HG03039 (cell line): ENCODE results near the gene CACNA2D3.

Experiments used
- ATAC-seq: cut with Tn5 transposase; IDR thresholded peaks from one replicate; pipeline ENCODE4 v1.9.1; 2021; ENCODE audit warnings: mild to moderate bottlenecking, moderate library complexity; ENCODE audit not compliant: unreplicated experiment

Gene CACNA2D3

GRCh38 chr3:54889731-54890130, 767.4 kb downstream of the CACNA2D3 start:
- no peak for ATAC-seq

GRCh38 chr3:54891540-54891897, 769.2 kb downstream of the CACNA2D3 start:
- no peak for ATAC-seq

- no peak for ATAC-seq
Observed at GRCh38 chr3:54892168-54892567, 769.8 kb downstream of the CACNA2D3 start.

GRCh38 chr3:54895613-54896012, 773.3 kb downstream of the CACNA2D3 start:
- ATAC-seq = no peak

- no peak for ATAC-seq
Observed at GRCh38 chr3:54897028-54897711, 774.8 kb downstream of the CACNA2D3 start.

GRCh38 chr3:54899273-54899672, 776.9 kb downstream of the CACNA2D3 start:
- ATAC-seq = no peak

- no peak for ATAC-seq
Observed at GRCh38 chr3:54900838-54901591, 778.7 kb downstream of the CACNA2D3 start.

GRCh38 chr3:54901906-54902685, 779.7 kb downstream of the CACNA2D3 start:
- no peak for ATAC-seq

- no peak for ATAC-seq
Observed at GRCh38 chr3:54905261-54905888, 783.0 kb downstream of the CACNA2D3 start.

- ATAC-seq = no peak
Observed at GRCh38 chr3:54905920-54906319, 783.6 kb downstream of the CACNA2D3 start.

GRCh38 chr3:54906763-54907162, 784.4 kb downstream of the CACNA2D3 start:
- ATAC-seq = no peak

GRCh38 chr3:54909191-54909590, 786.8 kb downstream of the CACNA2D3 start:
- no peak for ATAC-seq

GRCh38 chr3:54914180-54914579, 791.8 kb downstream of the CACNA2D3 start:
- no peak for ATAC-seq

GRCh38 chr3:54915181-54915580, 792.8 kb downstream of the CACNA2D3 start:
- no peak for ATAC-seq

GRCh38 chr3:54915976-54916375, 793.6 kb downstream of the CACNA2D3 start:
- ATAC-seq = no peak

GRCh38 chr3:54916732-54917131, 794.4 kb downstream of the CACNA2D3 start:
- ATAC-seq = no peak

- no peak for ATAC-seq
Observed at GRCh38 chr3:54917174-54917573, 794.8 kb downstream of the CACNA2D3 start.

- no peak for ATAC-seq
Observed at GRCh38 chr3:54917862-54918261, 795.5 kb downstream of the CACNA2D3 start.

GRCh38 chr3:54918516-54918915, 796.2 kb downstream of the CACNA2D3 start:
- no peak for ATAC-seq

GRCh38 chr3:54928046-54928770, 805.9 kb downstream of the CACNA2D3 start, which contains the start of gene LRTM1:
Gene LRTM1, minus strand, starts transcription at chr3:54928059. Its CDS starts 148 bp downstream, at chr3:54927911.
- ATAC-seq = no peak
